Activated CD4-positive, alpha-beta T cell treated with anti-CD3 and anti-CD28 coated beads, Interleukin-2, Interleukin-6, amounts not matched to agents 100 ng/mL and 50 ng/mL, durations not matched to agents 16 hours and 8 hours (primary cell): ENCODE data around the gene PRKAR2B.
"Not testable (repeated sequence)": the region's sequence is repeated elsewhere in the genome, so short reads cannot be mapped to it uniquely, and the experiment has no call there.

Experiments
- DNase-seq: peaks from one replicate; pipeline ENCODE4 v3.0.0-alpha.2; 2020

The PRKAR2B gene

GRCh38 chr7:107049480-107049879 is 5.0 kb downstream of the PRKAR2B start:
- DNase-seq = no peak

DNA sequence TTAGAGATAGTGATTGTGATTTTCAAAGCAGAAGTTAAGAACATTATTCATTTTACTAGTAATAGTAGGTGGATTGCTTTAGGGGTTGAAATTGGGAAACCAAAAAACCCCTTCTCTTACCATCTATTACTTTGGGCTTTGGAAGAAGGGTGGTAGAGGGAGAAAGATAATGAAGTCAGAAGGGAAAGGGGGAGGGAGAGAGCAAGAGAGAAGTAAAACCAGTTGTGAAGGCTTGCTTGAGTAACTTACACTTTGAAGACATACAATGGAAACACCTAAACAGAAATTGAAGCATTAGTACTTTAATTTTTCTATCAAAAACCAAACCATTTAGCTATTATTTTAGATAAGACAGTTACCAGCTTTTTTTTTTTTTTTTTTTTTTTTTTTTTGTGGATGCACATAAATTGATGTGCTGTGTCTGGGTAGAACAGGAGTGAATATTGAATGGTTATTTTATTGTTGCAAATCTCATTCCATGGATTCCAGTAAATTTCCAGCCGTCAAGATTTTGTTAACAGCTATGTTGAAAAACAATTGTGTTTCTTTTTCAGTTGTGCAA is 5.5 kb downstream of the PRKAR2B start:
- no peak for DNase-seq

DNA sequence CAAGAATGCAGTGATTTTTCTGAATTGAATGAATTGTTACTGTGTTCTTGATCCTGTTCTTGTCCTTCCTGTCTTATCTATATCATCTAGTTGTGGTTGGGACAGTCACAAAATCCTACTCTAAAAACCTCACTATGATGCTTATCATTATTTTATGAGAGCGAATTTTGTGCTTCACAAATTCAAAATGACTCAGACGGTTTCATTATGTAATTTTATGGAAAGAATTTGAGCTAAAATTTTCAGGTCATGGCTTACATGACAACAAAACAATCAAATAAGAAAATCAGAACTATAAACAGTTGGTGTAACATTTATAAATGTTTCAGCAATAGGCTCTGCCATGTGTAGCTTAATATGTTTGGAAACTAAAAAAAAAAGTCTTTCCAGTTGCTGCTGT is 6.9 kb downstream of the PRKAR2B start:
- peak; percentile 36 for DNase-seq

DNA sequence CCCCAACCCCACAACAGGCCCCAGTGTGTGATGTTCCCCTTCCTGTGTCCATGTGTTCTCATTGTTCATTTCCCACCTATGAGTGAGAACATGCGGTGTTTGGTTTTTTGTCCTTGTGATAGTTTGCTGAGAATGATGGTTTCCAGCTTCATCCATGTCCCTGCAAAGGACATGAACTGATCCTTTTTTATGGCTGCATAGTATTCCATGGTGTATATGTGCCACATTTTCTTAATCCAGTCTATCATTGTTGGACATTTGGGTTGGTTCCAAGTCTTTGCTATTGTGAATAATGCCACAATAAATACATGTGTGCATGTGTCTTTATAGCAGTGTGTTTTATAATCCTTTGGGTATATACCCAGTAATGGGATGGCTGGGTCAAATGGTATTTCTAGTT is 10.5 kb downstream of the PRKAR2B start:
- not testable (repeated sequence) for DNase-seq

DNA sequence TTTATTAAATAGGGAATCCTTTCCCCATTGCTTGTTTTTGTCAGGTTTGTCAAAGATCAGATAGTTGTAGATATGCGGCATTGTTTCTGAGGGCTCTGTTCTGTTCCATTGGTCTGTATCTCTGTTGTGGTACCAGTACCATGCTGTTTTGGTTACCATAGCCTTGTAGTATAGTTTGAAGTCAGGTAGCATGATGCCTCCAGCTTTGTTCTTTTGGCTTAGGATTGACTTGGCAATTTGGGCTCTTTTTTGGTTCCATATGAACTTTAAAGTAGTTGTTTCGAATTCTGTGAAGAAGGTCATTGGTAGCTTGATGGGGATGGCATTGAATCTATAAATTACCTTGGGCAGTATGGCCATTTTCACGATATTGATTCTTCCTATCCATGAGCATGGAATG is 11.6 kb downstream of the PRKAR2B start:
- DNase-seq = not testable (repeated sequence)

DNA sequence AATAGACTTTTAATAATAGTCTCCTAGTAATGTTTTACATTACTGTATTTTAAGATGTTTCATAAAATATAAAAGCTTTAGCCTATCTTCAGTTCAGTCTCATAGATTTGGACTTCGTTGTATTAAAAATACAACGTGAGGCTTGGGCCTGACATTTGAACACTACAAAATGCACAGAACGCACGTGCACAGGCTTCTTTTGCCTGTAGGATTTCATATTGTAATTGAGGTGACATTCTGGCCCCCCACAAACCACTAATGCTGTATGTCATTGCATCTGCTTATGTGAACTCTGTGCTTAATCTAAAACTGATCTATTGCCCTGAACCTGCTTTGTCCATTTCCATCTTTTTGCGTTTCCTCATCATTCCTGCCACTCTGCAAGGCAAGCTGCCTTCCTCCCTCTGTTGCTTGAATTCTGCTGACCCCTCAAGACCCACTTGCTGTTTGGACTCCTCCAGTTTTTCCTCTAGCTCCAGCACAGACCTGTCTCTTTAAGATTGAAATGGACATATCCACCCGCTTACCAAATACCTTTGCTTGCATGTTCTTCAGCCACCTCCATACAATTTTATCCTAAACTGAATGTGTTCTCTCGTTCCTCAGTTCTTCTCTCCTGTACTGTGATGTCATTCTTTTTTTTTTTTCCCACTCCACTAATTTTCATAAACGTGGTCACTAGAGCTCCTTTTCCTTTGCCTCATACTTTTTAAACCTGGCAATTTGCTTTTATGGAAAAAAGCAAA is 12.4 kb downstream of the PRKAR2B start:
- no peak for DNase-seq

GRCh38 chr7:107057474-107057833 is 12.9 kb downstream of the PRKAR2B start:
- no peak for DNase-seq

- no peak for DNase-seq
Observed at GRCh38 chr7:107059468-107059867, 15.0 kb downstream of the PRKAR2B start.

DNA sequence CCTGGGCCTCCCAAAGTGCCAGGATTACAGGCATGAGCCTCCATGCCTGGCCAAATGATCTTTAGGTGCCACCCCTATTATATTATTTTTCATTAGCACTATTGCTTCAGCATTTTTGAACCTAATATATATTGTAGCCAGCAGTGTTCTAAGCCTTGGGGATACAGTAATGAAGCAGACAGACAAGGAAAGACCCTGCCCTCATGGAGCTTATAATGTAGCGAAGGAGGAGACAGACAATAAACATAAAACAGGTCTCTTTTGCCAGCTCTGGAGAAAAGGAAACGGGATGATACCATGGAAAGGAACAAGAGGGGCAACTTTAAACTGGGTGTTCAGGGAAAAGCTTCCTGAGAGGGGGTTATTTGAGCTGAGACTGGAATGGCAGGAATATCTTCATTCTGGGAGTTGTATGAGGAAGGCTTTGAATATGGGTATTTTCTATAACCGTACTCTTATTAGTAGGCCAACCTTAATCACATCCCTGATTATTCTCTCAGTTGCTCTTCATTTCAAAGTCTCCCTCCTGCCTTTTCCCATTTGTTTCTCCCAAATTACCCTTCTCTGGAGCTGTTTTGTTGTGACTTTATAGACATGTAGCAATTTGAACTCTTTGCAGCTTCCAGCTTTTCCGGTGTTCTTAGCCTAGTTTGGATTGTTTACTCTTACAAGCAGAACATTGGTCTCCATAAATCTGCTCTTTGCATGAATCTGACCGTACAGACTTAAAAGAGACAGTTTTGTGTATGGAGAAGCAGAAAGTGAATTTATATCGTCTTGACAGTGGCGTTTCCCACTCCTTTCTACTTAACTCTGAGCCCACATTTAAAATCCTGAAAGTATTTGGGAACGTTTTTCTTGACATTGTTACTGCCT is 19.0 kb downstream of the PRKAR2B start:
- DNase-seq = no peak

- DNase-seq = no peak
Observed at GRCh38 chr7:107064255-107064654, 19.8 kb downstream of the PRKAR2B start.

DNA sequence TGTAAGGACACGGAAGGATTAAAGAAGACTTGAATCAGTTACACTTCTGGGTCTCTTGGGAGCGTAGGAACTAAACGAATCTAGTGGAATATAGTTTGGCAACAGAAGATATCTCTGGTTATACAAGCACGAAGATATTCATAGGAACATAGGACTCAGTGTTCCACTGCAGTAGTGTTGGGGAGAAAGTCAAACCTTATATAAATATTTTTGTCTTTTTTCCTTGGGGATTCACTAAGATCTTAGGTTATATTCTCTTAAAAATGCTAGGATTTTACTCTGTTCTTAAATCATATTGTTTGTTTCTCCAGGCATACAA is 21.4 kb downstream of the PRKAR2B start:
- DNase-seq = no peak

DNA sequence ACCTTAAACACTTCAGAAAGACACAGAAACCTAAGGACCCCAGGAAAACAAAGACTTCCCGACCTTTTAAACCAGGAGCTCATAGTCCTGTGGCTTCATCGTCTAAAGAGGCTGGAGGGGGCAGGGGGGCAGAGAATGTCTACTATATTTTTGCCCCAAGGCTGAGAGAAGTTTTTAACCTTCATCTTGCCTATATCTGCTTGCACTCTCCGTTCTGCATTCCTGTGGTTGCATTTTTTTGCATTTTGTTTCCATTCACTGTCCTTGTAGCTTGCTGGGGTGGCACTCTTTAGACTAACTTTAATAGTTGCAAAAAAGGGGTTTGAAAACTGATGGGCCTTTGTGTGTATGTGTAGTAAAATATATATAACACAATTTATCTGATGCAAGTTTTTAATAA is 23.7 kb downstream of the PRKAR2B start:
- DNase-seq = no peak

DNA sequence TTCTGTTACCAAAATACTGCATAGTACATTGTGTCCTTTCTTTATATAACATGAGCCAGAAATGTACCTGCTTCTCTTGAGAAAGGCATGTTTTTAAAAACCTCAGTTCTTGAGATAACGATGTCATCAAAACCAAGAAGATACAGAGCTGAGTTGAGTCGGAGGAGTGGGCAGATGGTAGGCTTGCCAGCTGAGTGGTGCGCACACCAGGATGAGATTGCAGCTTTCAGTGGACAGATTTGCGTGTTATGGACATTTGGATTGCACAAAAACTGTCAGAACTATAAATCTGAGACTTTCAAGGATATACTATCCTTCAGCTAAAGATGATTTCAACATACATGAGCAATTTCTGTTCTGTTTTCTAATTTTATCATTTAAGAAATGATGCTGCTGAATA is 25.0 kb downstream of the PRKAR2B start:
- no peak for DNase-seq

- DNase-seq = no peak
Observed at GRCh38 chr7:107070710-107071109, 26.2 kb downstream of the PRKAR2B start.

GRCh38 chr7:107071129-107071528 is 26.6 kb downstream of the PRKAR2B start:
- DNase-seq = no peak

DNA sequence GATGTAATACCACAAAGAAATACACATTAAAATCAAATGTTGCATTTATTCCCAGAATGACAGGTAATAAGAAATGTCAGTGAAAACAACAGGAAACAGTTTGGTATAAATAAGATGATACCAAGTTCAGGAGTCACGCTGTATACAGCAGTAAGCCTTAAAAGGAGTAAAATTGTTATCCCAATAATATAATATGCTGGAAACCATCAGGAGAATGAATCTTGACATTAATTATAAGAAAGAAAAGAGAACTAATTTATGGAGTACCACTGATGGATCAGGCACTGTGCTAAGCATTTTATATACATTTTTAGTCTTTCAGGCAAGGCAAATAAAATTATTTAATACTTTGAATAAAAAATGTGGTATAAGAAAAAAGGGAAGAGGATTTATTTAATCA is 27.6 kb downstream of the PRKAR2B start:
- no peak for DNase-seq

- no peak for DNase-seq
Observed at GRCh38 chr7:107075863-107076574, 31.5 kb downstream of the PRKAR2B start.

- no peak for DNase-seq
Observed at GRCh38 chr7:107076781-107077698, 32.5 kb downstream of the PRKAR2B start.

DNA sequence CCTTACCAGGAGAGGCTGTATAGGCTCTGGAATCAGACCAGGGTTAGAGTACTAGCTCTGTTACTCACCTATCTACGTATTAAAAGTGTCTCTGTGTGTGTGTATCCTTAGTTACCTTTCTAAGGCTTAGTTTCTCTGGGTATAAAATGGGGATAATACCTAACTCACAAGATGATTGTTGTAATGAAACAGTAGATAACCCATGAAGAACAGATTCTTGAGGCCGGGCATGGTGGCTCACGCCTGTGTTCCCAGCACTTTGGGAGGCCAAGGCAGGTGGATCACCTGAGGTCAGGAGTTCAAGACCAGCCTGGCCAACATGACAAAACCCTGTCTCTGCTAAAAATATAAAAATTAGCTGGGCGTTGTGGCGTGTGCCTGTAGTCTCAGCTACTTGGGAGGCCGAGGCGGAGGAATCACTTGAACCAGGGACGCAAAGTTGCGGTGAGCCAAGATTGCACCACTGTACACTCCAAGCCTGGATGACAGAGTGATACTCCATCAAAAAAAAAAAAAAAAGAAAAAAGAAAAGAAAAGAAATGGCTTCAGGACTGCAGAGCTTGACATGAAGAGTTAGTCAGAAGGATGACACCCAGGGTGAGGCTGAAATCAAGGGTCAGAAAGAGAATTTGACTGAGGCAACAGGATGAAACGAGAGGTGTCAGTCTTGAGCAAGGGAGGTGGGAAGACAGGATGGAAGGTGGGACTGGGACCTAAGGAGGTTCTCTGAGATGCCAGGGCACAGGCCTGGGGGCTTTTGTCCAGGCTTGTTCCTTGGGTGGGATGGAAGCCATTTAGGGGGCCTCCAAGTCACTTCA is 33.4 kb downstream of the PRKAR2B start:
- no peak for DNase-seq

DNA sequence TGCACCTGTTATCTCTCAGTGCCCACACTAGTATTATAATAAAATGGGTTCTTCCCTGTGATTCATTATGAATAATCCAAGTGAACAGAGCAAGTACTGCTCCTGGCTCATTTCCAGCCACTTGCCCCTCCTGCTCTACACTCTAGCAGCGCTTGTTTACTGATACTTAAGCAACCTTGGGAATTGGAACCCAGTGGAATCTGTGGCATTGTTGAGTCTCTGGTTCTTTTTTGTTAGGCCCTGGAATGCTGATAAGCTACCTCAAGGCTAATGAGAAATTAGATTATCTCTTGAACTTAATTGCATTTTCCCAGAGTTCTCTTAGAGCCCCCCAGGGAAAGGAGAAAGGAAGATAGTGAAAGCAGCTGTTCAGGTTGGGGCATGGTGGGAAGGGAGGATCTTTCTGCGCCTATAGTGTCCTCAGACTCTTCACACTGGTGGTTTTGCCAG is 34.0 kb downstream of the PRKAR2B start:
- no peak for DNase-seq

GRCh38 chr7:107079212-107079940 is 34.9 kb downstream of the PRKAR2B start:
- no peak for DNase-seq
